KMS-11 (cell line): ENCODE data around the gene VPS52.

Experiments
- H2AFZ ChIP-seq: fragments of 200-600 bp; sonication (generic); 2 replicates; pipeline ENCODE4 v1.6.1; 2016; ENCODE audit warnings: antibody characterized with exemption, mixed run types, low read depth
- H3K27ac ChIP-seq: fragments of 200-600 bp; sonication (generic); 2 replicates; pipeline ENCODE4 v1.6.1; 2016; ENCODE audit warnings: mild to moderate bottlenecking, mixed run types
- H3K27me3 ChIP-seq: fragments of 200-600 bp; sonication (generic); 2 replicates; pipeline ENCODE4 v1.6.1; 2017; ENCODE audit warnings: mild to moderate bottlenecking, low read depth, mixed run types, moderate library complexity; ENCODE audit not compliant: insufficient read depth
- H3K36me3 ChIP-seq: fragments of 200-600 bp; sonication (generic); 2 replicates; pipeline ENCODE4 v1.6.1; 2017; ENCODE audit warnings: mild to moderate bottlenecking, mixed run types; ENCODE audit not compliant: insufficient read depth
- H3K4me1 ChIP-seq: fragments of 200-600 bp; sonication (generic); 2 replicates; pipeline ENCODE4 v1.6.1; 2016; ENCODE audit warnings: mild to moderate bottlenecking, low read depth, mixed run types; ENCODE audit not compliant: poor library complexity, severe bottlenecking
- H3K4me2 ChIP-seq: fragments of 200-600 bp; sonication (generic); 2 replicates; pipeline ENCODE4 v1.7.0; 2016; ENCODE audit warnings: mild to moderate bottlenecking, mixed run types
- H3K4me3 ChIP-seq: fragments of 200-600 bp; sonication (generic); IDR thresholded peaks from 2 replicates; pipeline ENCODE4 v1.6.1; 2017; ENCODE audit warnings: low read depth, low read length, mixed read lengths; ENCODE audit not compliant: insufficient read depth
- H3K79me2 ChIP-seq: fragments of 200-600 bp; sonication (generic); 2 replicates; pipeline ENCODE4 v1.6.1; 2016; ENCODE audit warnings: low read depth, mixed run types; ENCODE audit not compliant: insufficient read depth
- H3K9ac ChIP-seq: fragments of 200-600 bp; sonication (generic); 2 replicates; pipeline ENCODE4 v1.6.1; 2016; ENCODE audit warnings: mild to moderate bottlenecking, mixed run types
- H4K20me1 ChIP-seq: fragments of 200-600 bp; sonication (generic); 2 replicates; pipeline ENCODE4 v1.6.1; 2016; ENCODE audit warnings: mild to moderate bottlenecking, mixed run types; ENCODE audit not compliant: insufficient read depth
- TF ChIP-seq, protein P1 (sequence below): fragments of 200-600 bp; sonication (generic); conservative IDR thresholded peaks from 2 replicates; pipeline ENCODE4 v1.6.1; 2017; ENCODE audit warnings: low read depth, mild to moderate bottlenecking, antibody characterized with exemption, low read length, moderate library complexity, mixed read lengths

The VPS52 gene

DNA sequence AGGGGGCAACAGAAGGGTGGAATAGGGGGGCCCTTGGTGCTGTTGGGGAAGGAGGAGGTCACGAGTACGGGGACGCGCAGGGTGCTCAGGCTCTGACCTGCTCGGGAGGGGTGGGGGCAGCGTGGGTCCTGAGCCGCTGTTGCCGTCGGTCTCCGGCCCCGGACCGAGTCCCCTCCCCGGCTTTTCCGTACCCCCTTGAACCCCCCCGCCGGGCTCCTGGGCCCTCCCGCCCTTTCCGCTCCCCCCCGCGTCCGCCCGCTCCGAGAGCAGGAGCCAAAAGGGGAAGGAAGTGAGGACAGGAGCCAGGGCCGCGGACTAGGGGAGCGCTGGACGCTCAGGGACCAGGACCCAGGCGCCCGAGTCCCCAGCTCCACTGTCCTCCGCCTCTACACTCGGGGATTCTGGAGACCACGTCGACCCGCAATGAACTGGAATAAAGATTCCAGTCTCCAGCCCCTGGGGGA is 27.1 kb upstream of the VPS52 start, which contains the start of gene RGL2:
RGL2 (minus strand) TSS at position 170 of the 464 bp plus-strand sequence. CDS start 332 bp downstream, outside the sequence.
- H3K4me2 ChIP-seq, result peak within 1 kb of the TSS; percentile 93
- TF ChIP-seq, protein P1, sequence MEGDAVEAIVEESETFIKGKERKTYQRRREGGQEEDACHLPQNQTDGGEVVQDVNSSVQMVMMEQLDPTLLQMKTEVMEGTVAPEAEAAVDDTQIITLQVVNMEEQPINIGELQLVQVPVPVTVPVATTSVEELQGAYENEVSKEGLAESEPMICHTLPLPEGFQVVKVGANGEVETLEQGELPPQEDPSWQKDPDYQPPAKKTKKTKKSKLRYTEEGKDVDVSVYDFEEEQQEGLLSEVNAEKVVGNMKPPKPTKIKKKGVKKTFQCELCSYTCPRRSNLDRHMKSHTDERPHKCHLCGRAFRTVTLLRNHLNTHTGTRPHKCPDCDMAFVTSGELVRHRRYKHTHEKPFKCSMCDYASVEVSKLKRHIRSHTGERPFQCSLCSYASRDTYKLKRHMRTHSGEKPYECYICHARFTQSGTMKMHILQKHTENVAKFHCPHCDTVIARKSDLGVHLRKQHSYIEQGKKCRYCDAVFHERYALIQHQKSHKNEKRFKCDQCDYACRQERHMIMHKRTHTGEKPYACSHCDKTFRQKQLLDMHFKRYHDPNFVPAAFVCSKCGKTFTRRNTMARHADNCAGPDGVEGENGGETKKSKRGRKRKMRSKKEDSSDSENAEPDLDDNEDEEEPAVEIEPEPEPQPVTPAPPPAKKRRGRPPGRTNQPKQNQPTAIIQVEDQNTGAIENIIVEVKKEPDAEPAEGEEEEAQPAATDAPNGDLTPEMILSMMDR, result no peak
- H2AFZ ChIP-seq, result peak within 1 kb of the TSS; percentile 20; the same call in 1 of the 2 replicates
- no peaks in the 10 kb centered on the region for H4K20me1 ChIP-seq
- H3K4me1 ChIP-seq, result peaks cover 13% of the 10 kb centered on the region
- peak within 1 kb of the TSS; percentile 50 for H3K9ac ChIP-seq
- no peaks in the 10 kb centered on the region for H3K36me3 ChIP-seq
- H3K79me2 ChIP-seq, result no peaks in the 10 kb centered on the region
- H3K27ac ChIP-seq, result peak within 1 kb of the TSS; percentile 78
- no peaks in the 10 kb centered on the region for H3K27me3 ChIP-seq
- no peak within 1 kb of the TSS for H3K4me3 ChIP-seq

DNA sequence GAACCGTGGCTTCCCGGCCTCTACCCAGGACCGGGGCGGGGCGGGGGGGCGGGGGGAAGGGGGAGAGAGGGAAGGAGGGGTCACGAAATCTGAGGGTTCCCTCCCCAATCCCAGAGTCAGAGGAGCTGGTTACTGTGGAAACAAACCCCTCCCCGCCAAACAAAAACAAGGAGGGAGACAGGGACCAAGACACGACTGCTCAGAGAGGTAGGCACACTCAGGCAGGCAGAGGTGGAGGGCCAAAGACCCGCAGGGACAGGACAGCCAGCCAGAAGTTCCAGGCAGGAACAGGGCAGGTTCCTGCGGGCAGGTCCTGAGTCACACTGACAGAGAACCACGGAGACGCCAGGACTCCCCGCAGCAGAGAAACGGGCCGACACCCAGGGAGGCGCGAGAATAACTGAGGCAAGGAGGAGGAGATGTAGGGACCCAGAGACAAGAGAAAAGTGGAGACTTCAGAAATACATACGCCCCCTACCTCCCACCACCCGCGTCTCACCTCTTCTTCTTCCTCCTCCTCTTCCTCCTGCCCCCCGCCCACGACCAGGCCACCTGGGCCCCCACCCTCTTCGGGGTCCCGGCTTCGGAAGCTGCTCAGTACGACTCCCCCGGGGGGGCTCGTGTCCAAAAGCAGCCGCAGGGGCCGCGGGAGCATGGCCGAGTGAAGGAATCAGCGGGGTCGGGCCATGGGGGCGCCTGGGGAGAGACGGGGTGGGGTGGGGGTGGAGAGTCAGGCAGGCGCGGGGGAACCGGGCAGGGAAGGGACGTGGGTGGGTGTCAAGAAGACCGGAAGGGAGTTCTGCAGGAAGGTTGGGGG is 26.5 kb upstream of the VPS52 start:
- Histone ChIP-seq H3K27ac (peak overlapping the region; percentile 78), H3K9ac (peak overlapping the region; percentile 50), H3K4me1 (peaks cover 13% of the 10 kb centered on the region), H3K36me3 (no peaks in the 10 kb centered on the region), H4K20me1 (no peaks in the 10 kb centered on the region), H3K79me2 (no peaks in the 10 kb centered on the region), H2AFZ (peak overlapping the region; percentile 20; the same call in 1 of the 2 replicates), H3K27me3 (no peaks in the 10 kb centered on the region), H3K4me2 (peak overlapping the region; percentile 93), H3K4me3 (no peak overlapping the region)
- TF ChIP-seq, protein P1, result no peak

DNA sequence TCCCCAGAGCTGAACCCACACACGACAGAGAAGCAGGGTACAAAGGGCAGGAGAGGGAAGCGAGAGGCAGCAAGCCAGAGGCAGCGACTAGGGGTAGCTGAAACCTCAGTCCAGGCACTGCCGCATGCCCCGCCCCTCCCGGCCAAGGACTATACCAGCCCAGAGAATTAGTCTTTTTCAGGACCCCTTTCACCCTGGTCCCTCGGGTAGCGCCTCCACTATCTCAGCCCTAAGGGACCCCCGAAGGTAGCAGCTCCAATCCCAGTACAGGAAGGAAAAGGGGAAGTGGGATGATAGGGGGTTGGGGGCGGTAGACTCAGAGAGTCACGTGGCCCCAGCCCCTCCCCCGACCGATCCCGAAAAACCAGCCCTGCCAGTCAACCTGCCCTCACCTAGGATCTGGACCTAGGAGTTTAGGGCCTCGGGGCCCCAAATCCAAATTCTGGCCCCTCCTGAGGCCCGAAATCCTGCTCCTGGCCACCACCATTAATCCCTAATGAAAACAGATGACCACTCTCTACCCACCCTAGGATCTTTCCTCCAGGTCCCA is 25.8 kb upstream of the VPS52 start:
- H3K4me1 ChIP-seq, result peaks cover 13% of the 10 kb centered on the region
- H3K79me2 ChIP-seq, result no peaks in the 10 kb centered on the region
- peak overlapping the region; percentile 68 for H3K4me2 ChIP-seq
- no peaks in the 10 kb centered on the region for H4K20me1 ChIP-seq
- H3K4me3 ChIP-seq, result no peak overlapping the region
- TF ChIP-seq, protein P1, result no peak
- H2AFZ ChIP-seq, result no peak overlapping the region
- H3K27me3 ChIP-seq, result no peaks in the 10 kb centered on the region
- no peak overlapping the region; the same call in 1 of the 2 replicates for H3K27ac ChIP-seq
- H3K9ac ChIP-seq, result no peak overlapping the region; the same call in 1 of the 2 replicates
- no peaks in the 10 kb centered on the region for H3K36me3 ChIP-seq

DNA sequence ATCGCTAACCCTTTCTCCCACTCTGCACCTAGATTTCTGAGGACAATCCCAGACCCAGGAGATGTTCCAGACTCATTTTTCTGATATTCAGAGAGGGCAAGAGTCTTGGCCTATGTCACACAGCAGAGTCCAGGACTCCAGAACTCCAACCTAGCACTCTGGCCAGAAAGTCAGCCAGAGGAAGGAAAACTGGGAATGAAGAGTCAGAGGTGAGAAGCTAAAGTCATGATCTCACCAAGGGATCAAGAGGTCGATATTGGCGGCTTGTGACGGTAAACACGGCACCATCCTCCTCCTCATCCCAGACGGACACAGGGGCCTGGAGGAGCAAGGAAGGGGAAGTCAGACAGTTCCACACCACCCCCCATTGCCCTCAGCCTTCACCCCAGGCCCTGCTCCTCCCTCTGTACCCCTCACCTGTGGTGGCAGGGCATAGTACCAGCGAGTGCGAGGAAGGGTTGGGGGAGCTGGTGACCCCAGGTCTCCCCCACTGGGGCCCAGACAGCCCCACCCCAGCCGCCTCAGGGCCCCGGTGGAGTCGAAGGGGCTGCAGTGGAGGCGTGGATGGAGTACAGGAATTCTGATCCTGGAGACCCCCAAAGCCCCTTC is 25.2 kb upstream of the VPS52 start:
- H3K27me3 ChIP-seq, result no peaks in the 10 kb centered on the region
- no peak overlapping the region for H2AFZ ChIP-seq
- H3K36me3 ChIP-seq, result no peaks in the 10 kb centered on the region
- H3K9ac ChIP-seq, result no peak overlapping the region
- H3K79me2 ChIP-seq, result no peaks in the 10 kb centered on the region
- peaks cover 13% of the 10 kb centered on the region for H3K4me1 ChIP-seq
- H3K4me3 ChIP-seq, result no peak overlapping the region
- TF ChIP-seq, protein P1, result no peak
- H4K20me1 ChIP-seq, result no peaks in the 10 kb centered on the region
- H3K4me2 ChIP-seq, result peak overlapping the region; percentile 68; the same call in 1 of the 2 replicates
- no peak overlapping the region for H3K27ac ChIP-seq
